ENCODE results near the gene ADAMTSL3.

DNA sequence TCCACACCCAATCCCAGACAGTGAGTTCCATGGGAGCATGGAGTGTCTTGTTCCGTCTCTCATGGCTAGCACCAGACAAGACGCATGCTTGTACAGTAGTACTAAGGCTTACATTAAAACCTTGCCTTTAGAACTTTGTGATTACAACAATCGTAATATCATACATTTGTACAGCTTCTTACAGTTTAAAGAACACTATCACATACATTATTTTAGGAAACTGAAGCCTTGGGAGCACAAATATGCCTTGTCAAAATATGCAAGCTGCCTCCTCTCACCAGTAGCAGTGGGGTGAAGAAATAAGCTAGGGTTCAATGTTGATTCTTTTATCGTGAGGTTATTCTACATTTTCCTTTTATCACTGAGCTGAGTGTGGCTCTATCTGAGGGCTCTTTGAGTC is 36.8 kb downstream of the ADAMTSL3 start:
- TF ChIP-seq, protein P1, sequence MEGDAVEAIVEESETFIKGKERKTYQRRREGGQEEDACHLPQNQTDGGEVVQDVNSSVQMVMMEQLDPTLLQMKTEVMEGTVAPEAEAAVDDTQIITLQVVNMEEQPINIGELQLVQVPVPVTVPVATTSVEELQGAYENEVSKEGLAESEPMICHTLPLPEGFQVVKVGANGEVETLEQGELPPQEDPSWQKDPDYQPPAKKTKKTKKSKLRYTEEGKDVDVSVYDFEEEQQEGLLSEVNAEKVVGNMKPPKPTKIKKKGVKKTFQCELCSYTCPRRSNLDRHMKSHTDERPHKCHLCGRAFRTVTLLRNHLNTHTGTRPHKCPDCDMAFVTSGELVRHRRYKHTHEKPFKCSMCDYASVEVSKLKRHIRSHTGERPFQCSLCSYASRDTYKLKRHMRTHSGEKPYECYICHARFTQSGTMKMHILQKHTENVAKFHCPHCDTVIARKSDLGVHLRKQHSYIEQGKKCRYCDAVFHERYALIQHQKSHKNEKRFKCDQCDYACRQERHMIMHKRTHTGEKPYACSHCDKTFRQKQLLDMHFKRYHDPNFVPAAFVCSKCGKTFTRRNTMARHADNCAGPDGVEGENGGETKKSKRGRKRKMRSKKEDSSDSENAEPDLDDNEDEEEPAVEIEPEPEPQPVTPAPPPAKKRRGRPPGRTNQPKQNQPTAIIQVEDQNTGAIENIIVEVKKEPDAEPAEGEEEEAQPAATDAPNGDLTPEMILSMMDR (conservative IDR thresholded peaks at IDR 0.05): no peak
- no peak for TF ChIP-seq ZFX (IDR thresholded peaks at IDR 0.05)

All from C4-2B (cell line).